Activated CD8-positive, alpha-beta memory T cell treated with anti-CD3 and anti-CD28 coated beads, Interleukin-2, amount 50 U/mL, for 1 hour (primary cell): Measurements from ENCODE around the gene MACROH2A1.
"Not testable (repeated sequence)": the region's sequence is repeated elsewhere in the genome, so short reads cannot be mapped to it uniquely, and the experiment has no call there.

Experiments used
- DNase-seq: peaks from one replicate; pipeline ENCODE4 v3.0.0-alpha.2; 2020; ENCODE audit errors: extremely low read depth

Gene MACROH2A1

GRCh38 chr5:135377751-135378680, 21.0 kb downstream of the MACROH2A1 start:
- no peak for DNase-seq

DNA sequence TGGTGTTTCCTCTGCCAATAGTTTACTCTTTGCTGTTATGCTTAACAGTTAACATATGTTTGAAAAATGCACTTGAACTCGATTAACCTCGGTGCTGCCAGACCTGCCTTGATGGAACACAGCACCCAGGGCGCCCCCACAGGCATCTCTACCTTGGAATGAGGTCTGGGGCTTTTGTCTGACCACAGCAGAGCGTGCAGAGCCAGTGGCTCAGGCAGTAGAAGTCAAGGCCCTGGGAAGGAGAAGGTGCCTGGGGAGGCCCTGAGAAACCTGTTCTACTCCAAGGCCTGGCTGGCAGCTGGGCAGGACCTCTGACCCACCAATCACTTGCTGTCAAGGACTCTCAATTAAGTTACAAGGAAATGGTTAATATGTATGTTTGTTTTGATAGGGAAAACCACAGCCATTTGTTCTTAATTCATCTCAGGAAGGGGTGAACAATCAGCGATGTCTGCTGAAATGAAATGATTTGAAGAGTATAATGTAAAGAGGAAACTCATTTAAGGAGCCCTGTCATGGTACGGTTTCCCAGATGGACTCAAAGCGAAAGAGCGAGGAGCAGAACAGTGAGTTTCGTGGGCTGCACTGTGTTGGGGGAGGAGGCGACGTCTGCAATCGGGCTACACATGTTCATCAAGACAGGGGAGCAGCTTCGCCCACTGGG, 21.9 kb downstream of the MACROH2A1 start:
- no peak for DNase-seq

DNA sequence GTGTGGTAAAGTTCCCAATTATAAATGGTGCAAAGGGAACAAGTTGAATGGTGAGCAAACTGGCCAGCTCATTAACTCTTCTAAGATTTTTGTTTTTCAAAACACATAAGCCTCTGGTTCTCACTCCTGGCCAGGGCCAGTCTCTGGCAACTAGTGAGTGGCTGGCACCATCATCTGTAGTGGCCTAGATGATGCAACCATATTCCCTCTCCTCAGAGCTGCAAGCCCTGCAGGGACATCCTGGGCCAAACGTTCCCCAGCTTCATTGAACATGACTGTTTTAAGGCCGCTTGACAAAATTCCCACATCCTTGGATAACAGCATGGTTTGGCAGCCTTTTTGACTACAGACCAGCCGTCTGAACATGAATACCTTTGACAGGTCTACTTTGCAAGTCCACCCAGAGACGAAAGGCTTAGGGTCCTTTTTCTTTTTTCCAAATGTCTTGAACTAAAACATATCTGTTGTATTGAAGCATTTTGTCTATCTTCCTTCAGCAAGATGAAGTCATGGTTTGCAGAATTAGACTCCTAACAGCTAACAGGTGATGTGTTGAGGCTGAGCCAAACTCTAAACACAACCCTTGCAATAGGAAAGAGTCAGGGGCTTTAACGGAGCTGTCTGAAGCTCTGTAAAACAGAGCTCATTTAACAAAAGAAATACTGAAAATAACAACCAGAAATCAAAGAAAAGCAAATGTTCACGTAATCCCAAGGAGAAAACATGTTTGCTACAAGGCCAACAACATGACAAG, 23.8 kb downstream of the MACROH2A1 start:
- no peak for DNase-seq

DNA sequence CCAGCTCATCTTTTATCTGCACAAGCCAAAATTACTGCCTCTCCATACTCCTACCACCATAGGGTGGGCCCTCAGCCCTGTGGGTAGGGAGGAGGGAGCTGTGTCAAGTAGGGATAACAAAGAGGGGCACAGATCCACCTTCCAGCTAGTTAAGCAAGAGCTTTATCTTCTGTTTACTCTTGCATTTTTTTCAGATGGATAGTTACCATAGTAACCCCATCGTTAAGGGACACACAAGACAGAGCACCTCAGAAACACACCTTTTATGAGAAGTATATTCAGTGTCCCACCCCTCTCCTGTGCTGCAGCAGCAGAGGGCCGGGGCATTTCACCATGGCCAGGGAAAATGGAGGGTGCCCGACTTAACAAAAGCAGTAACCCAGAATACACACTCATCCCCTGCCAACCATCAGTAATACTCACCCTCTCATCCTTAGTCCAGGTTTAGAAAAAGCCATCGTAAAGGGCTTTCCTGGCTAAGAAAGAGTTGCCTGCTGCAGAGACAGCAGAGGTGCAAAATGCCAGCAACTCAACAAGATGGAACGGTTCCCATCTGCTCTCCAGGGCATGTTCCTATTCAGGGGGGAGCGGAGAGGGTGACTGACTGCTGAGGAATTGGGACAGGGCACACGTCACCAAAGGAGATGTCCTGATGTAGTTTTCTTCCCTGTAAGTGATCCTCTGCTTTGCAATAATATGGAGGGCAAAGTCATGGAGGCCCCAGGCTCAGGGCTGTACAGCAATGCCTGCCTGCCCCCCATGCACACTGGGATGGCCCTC, 25.1 kb downstream of the MACROH2A1 start:
- no peak for DNase-seq

- DNase-seq: no peak
These were observed 26.2 kb downstream of the MACROH2A1 start for GRCh38 chr5:135372654-135373381.

- no peak for DNase-seq
These were observed 27.3 kb downstream of the MACROH2A1 start for GRCh38 chr5:135371622-135372232.

DNA sequence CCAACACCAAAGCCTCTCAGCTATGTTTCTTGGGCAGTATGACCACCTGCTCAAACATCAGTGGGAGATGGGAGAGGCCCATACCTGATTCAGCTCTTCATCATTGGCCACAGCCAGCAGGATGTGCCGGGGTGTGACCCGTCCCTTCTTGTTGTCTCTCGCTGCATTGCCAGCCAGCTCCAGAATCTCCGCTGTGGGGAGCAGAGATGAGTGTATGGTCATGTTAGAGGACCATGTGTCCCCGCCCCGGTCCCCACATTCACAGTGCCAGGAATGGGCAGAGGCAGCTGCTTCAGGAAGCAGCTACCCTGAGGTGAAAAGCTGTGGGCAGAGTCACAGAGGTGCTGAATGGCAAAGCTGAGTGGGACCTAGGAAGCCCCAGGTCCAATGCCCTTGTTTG, 29.1 kb downstream of the MACROH2A1 start:
- DNase-seq: no peak

GRCh38 chr5:135367554-135367953, 31.5 kb downstream of the MACROH2A1 start:
- no peak for DNase-seq

- DNase-seq: no peak
These were observed 32.0 kb downstream of the MACROH2A1 start for GRCh38 chr5:135367076-135367475.

DNA sequence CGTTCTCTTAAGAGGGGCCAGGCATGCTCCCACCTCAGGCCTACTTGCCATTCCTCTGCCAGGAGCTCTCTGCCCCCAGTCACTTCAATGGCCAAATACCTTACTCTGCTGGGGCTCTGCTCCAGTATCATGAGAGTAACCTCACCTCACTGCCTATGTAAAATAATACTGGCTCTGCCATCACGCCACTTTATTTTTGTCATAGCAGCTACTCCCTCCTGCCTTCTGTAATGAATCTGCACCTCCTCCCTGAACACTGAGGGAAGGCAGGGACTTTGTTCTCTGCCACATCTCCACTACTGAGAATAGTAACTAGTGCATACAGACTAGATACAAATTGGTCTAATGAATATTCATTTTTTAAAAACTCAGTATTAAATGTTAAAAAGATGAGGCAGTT, 33.8 kb downstream of the MACROH2A1 start:
- DNase-seq: no peak

DNA sequence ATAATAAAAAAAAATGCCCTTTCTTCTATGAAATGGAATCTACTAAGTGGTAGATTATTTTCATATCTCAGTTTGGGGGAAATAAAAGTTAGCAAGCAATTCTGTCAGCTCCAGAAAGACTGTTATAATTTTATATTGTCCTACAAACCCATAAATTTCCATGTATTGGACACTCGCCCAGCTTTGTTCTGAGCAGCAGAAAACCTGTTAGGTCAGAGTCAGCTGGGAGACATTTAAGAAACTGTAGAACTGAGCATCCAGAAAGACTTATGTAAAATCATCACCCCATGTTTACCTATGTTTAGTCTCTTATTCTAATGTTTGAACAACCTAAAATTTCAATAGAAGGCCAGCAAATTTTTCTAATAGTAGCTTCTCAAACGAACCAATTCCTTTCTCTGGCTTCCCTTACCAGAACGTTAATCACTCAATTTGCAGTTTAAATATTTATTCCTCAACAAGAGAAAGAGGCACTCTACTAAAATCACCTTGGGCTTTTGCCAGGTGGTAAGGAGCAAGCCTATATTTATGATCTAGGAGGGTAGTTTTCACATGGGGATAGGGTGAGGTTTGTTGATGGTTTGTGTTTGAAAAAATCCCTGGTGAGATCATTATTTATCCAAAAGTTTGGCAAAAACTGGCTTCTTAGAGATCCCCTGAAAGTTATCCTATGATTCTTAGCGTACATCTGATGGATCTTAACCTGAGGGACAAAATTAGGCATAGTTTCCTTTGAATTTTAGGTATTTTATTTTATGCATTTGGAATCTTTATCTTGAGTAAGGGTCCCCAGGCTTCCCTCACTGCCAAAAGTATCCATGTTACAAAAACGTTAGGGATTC, 34.4 kb downstream of the MACROH2A1 start:
- no peak for DNase-seq

DNA sequence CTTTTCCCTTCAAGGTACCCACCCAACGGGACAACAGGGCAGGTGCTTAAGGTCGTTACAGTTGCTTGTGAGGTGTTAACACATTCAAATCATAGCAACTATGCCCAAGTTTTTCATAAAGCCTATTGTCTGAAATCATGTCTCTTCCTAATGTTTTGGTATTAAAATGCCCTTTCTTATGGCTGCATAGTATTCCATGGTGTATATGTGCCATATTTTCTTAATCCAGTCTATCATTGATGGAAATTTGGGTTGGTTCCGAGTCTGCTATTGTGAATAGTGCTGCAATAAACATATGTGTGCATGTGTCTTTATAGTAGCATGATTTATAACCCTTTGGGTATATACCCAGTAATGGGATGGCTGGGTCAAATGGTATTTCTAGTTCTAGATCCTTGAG, 35.7 kb downstream of the MACROH2A1 start:
- not testable (repeated sequence) for DNase-seq

DNA sequence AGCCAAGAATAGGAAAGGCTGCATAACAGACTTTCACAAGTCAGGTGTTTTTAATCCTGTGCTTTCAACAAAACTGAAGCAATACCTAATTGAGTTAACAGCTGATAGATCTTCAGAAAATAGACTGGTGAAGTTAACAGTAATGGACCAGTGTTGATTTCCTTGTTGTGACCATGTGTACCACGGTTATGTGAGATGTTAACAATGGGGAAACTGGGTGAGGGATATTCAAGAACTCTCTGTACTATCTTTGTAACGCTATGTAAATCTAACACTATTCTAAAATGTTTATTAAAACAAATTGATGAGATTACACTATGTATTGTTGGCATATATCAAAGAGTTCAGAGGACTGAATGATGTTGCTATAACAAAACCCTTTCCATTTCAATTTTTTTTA, 36.9 kb downstream of the MACROH2A1 start:
- DNase-seq: no peak

- DNase-seq: no peak
These were observed 38.5 kb downstream of the MACROH2A1 start for GRCh38 chr5:135360278-135361274.

DNA sequence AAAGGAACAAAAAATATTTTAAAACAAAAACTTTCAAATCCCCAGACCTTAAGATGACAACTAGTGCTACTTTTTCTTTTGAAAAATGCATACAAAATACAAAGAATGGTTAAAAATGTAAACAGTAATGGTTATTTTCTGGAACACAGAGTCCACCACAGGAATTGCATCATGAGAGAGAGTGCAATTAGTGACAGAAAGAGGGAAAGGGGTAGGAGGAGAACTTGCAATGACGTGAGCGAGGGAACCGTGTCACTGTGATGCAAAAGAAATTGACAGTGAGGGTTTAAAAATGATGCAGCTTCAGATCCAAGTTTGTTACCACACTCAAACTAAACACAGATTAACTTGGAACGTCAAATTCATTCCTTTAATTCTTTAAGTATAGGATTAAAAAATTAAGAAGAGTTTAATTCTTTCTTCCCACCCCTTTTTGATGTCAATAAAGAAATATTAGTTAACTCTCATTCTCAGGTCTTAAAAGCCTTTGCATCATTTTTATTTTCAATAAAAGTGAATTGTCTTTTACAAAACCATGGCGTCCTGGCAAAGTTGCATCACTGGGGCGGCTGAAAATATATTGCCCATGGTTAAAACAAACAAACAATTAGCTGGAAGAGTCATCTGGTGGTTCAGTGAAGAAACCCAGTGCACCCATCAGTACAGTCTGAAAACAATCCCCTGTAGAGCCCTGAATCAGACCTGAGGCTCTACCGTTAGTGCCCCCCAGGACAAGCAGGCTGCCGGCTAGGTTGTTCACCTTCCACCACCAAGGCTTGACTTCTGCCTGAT, 39.5 kb downstream of the MACROH2A1 start:
- no peak for DNase-seq

- no peak for DNase-seq
These were observed 41.3 kb downstream of the MACROH2A1 start for GRCh38 chr5:135357685-135358084.

DNA sequence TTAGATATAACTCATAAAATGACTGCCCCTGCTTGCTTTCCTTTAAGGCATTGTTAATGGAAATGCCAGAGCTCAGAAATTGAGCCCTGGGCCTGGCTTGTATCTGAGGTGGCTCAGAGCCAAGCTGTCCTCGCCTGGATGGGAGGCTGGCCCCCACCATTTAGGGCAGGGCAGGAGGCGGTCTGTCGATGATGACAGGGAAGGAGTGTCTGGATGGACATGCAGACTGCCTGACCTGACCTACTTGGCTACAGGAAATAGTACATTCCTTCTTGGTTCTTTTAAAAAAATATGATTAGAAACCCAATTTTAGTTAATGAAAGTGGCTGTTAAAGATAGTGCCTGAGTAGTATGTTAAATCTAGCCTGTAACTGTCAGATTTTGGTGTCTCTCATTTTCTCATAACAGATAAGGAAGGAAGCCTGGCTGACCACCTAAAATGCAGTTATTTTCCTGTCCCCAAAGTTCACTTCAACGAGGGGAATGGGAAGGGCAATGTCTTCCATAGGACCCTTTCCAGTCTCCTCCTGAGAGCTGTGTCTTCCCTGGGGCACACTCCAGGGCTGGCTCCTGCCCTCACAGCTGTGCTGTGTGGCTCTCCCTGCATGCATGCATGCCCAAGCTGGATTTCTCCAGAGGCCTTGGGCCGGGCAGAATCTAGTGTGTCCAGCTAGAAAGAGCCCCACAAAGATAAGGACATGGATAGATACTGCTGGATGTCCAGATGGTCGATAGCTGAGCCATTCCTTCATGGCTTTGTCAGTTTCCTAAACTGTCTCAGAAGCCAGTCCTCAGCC, 42.3 kb downstream of the MACROH2A1 start:
- no peak for DNase-seq
